ENCODE measurements around the gene IRF9. TPM values are rescaled to one million over a fixed set of nuclear protein-coding genes. Genes with fewer than 3 reads are reported as not detected.

The IRF9 gene
- total and polyA plus RNA-seq, 2 of the 13 experiments (the other 11 are each of a cell fraction or from before 2014, with no cell fraction given), result 14.9 to 49.7 TPM

DNA sequence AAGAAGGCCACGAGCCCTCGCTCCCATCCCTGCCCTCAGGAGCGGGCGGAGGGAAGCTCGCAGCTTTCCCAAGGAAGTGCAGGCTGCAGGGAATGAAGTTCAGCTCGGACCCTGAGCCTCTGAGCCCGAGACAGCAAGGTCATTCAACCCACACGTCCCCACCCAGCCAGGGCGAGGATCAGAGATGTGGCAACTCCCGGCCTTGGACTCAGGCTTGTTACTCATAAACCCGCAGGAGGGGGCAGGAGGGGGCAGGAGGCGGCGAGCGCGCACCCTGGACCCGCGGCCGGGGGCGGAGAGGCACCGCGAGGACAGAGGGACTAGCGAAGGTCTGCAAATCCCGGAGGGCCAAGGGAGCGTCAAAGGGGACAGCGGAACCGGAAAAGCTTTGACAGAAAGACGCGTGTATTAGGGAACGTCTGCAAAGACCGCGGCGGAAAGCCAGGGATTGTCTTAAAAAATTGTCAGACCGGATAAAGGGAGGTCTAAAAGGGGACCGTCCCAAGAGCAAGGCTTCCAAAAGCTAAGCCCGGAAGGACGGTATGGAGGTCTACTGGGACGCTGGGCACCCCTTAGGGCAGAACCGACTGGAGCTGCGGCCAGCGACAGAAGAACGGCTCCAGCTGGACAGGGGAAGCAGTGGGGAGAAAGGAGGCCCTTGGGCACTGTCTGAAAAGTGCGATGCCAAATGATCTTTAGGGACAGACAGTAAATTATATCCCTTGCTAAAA lies 47.1 kb upstream of the IRF9 start (continued):
- no peak for TF ChIP-seq GRHL1 (CRISPR knock-in tag; conservative IDR thresholded peaks at IDR 0.05)
- peak; percentile 96; the same call in 1 of the 2 replicates for TF ChIP-seq GPN1 (CRISPR knock-in tag; IDR thresholded peaks at IDR 0.05; ENCODE audit: borderline replicate concordance)
- TF ChIP-seq, protein P1, sequence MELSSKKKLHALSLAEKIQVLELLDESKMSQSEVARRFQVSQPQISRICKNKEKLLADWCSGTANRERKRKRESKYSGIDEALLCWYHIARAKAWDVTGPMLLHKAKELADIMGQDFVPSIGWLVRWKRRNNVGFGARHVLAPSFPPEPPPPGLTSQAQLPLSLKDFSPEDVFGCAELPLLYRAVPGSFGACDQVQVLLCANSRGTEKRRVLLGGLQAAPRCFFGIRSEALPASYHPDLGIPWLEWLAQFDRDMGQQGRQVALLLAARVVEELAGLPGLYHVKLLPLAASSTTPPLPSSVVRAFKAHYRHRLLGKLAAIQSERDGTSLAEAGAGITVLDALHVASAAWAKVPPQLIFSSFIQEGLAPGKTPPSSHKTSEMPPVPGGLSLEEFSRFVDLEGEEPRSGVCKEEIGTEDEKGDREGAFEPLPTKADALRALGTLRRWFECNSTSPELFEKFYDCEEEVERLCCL (CRISPR knock-in tag; IDR thresholded peaks at IDR 0.05; ENCODE audit: borderline replicate concordance), result peak; percentile 93; the same call in 1 of the 2 replicates
- peak; percentile 68; the same call in 1 of the 2 replicates for TF ChIP-seq MAF1 (CRISPR knock-in tag; IDR thresholded peaks at IDR 0.05; ENCODE audit: borderline replicate concordance)
- TF ChIP-seq ZXDC (CRISPR knock-in tag; IDR thresholded peaks at IDR 0.05), result no peak
- TF ChIP-seq, protein P2, sequence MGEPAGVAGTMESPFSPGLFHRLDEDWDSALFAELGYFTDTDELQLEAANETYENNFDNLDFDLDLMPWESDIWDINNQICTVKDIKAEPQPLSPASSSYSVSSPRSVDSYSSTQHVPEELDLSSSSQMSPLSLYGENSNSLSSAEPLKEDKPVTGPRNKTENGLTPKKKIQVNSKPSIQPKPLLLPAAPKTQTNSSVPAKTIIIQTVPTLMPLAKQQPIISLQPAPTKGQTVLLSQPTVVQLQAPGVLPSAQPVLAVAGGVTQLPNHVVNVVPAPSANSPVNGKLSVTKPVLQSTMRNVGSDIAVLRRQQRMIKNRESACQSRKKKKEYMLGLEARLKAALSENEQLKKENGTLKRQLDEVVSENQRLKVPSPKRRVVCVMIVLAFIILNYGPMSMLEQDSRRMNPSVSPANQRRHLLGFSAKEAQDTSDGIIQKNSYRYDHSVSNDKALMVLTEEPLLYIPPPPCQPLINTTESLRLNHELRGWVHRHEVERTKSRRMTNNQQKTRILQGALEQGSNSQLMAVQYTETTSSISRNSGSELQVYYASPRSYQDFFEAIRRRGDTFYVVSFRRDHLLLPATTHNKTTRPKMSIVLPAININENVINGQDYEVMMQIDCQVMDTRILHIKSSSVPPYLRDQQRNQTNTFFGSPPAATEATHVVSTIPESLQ (CRISPR knock-in tag; conservative IDR thresholded peaks at IDR 0.05), result peak; percentile 81
- no peak for TF ChIP-seq HNRNPH1 (optimal IDR thresholded peaks at IDR 0.05; ENCODE audit: low read depth, low read length)
- no peak for TF ChIP-seq ZC3H13 (CRISPR knock-in tag; IDR thresholded peaks at IDR 0.05)
- TF ChIP-seq ZNF383 (CRISPR knock-in tag; IDR thresholded peaks at IDR 0.05; ENCODE audit: borderline replicate concordance), result peak; percentile 86; the same call in 1 of the 2 replicates
- peak; percentile 99 for TF ChIP-seq MED1 (CRISPR knock-in tag; IDR thresholded peaks at IDR 0.05)
- TF ChIP-seq, protein P3, sequence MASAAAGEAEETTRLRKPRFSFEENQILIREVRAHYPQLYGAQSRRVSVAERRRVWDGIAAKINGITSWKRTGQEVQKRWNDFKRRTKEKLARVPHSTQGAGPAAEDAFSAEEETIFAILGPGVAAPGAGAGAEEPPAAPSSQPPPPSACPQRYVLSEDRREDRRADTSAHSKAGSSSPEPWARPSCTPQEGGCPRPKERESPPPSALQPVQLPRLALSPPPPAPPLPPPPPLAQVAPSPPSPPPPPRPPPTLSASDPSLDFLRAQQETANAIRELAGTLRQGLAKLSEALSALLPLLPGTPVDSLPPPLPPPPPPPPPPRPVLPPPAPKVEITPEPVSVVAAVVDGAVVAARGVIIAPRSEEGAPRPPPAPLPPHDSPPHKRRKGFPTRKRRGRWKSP (CRISPR knock-in tag; IDR thresholded peaks at IDR 0.05), result no peak
- peak; percentile 74 for TF ChIP-seq MNT (IDR thresholded peaks at IDR 0.05)
- no peak; the same call in 1 of the 2 replicates for TF ChIP-seq KLF15 (CRISPR knock-in tag; IDR thresholded peaks at IDR 0.05; ENCODE audit: borderline replicate concordance)
- TF ChIP-seq FOXA1 (IDR thresholded peaks at IDR 0.05), result no peak
- peak; percentile 87 for TF ChIP-seq FOXA1 (CRISPR knock-in tag; IDR thresholded peaks at IDR 0.05)
- no peak for TF ChIP-seq BRD4 (CRISPR knock-in tag; IDR thresholded peaks at IDR 0.05)
- peak; percentile 67; the same call in 1 of the 2 replicates for TF ChIP-seq FOXP1 (IDR thresholded peaks at IDR 0.05)
- peak; percentile 95 for TF ChIP-seq FOXP1 (CRISPR knock-in tag; IDR thresholded peaks at IDR 0.05)
- TF ChIP-seq BORCS8-MEF2B (CRISPR knock-in tag; IDR thresholded peaks at IDR 0.05), result peak; percentile 99

Data from HepG2 (cell line).